ACC112 (cell line): Measurements from ENCODE around the gene NAB1.

Source experiments
- H2AFZ ChIP-seq: fragments of 200-600 bp; sonication (generic); one replicate; pipeline ENCODE4 v1.6.0; 2017; ENCODE audit warnings: antibody characterized with exemption, low read length; ENCODE audit not compliant: unreplicated experiment
- H3K27ac ChIP-seq: fragments of 200-600 bp; sonication (generic); 2 replicates; pipeline ENCODE4 v1.5.1; 2014; ENCODE audit warnings: low read depth, mild to moderate bottlenecking, antibody characterized with exemption, low read length, moderate library complexity
- H3K27me3 ChIP-seq: fragments of 200-600 bp; sonication (generic); 2 replicates; pipeline ENCODE4 v1.6.1; 2014; ENCODE audit warnings: mild to moderate bottlenecking, antibody characterized with exemption, low read length, moderate library complexity, mixed read lengths; ENCODE audit not compliant: insufficient read depth
- H3K36me3 ChIP-seq: fragments of 200-600 bp; sonication (generic); 2 replicates; pipeline ENCODE4 v1.6.1; 2016; ENCODE audit warnings: mild to moderate bottlenecking, antibody characterized with exemption, low read length, moderate library complexity, mixed read lengths; ENCODE audit not compliant: insufficient read depth
- H3K4me1 ChIP-seq: fragments of 200-600 bp; sonication (generic); one replicate; pipeline ENCODE4 v1.6.1; 2016; ENCODE audit warnings: low read length, mixed read lengths; ENCODE audit not compliant: insufficient read depth, unreplicated experiment, control insufficient read depth
- H3K4me3 ChIP-seq: fragments of 200-600 bp; sonication (generic); 2 replicates; pipeline ENCODE4 v1.5.1; 2014; ENCODE audit warnings: mild to moderate bottlenecking, low read depth, low read length
- H3K79me2 ChIP-seq: fragments of 200-600 bp; sonication (generic); one replicate; pipeline ENCODE4 v1.6.0; 2016; ENCODE audit warnings: low read length; ENCODE audit not compliant: control insufficient read depth, unreplicated experiment, insufficient read depth

The NAB1 gene

GRCh38 chr2:190722835-190723234, 74.0 kb downstream of the NAB1 start:
- Histone ChIP-seq H3K4me3 (no peak overlapping the region), H3K27ac (no peak overlapping the region), H3K27me3 (peaks cover 10% of the 10 kb centered on the region; the same call in 1 of the 2 replicates), H2AFZ (no peak overlapping the region), H3K79me2 (no peaks in the 10 kb centered on the region), H3K36me3 (no peaks in the 10 kb centered on the region), H3K4me1 (peaks cover 31% of the 10 kb centered on the region)

GRCh38 chr2:190723397-190724090, 74.7 kb downstream of the NAB1 start:
- H3K27ac ChIP-seq, result no peak overlapping the region
- H3K27me3 ChIP-seq, result peaks cover 10% of the 10 kb centered on the region; the same call in 1 of the 2 replicates
- no peaks in the 10 kb centered on the region for H3K36me3 ChIP-seq
- H3K4me3 ChIP-seq, result no peak overlapping the region
- no peak overlapping the region for H2AFZ ChIP-seq
- H3K79me2 ChIP-seq, result no peaks in the 10 kb centered on the region
- H3K4me1 ChIP-seq, result peaks cover 24% of the 10 kb centered on the region

GRCh38 chr2:190726255-190726654, 77.4 kb downstream of the NAB1 start:
- Histone ChIP-seq H3K27me3 (no peaks in the 10 kb centered on the region; the same call in 1 of the 2 replicates), H3K4me3 (no peak overlapping the region), H3K79me2 (no peaks in the 10 kb centered on the region), H3K4me1 (peaks cover 16% of the 10 kb centered on the region), H3K36me3 (no peaks in the 10 kb centered on the region), H3K27ac (no peak overlapping the region), H2AFZ (no peak overlapping the region)

GRCh38 chr2:190736355-190736754, 87.5 kb downstream of the NAB1 start:
- H3K36me3 ChIP-seq, result no peaks in the 10 kb centered on the region
- no peaks in the 10 kb centered on the region for H3K4me1 ChIP-seq
- H3K79me2 ChIP-seq, result no peaks in the 10 kb centered on the region
- no peak overlapping the region for H2AFZ ChIP-seq
- H3K27ac ChIP-seq, result no peak overlapping the region
- H3K27me3 ChIP-seq, result peaks cover 4% of the 10 kb centered on the region; the same call in 1 of the 2 replicates
- H3K4me3 ChIP-seq, result no peak overlapping the region

- Histone ChIP-seq H3K27me3 (peaks cover 10% of the 10 kb centered on the region; the same call in 1 of the 2 replicates), H3K4me3 (no peak overlapping the region), H3K79me2 (no peaks in the 10 kb centered on the region), H3K36me3 (no peaks in the 10 kb centered on the region), H3K27ac (no peak overlapping the region), H2AFZ (no peak overlapping the region), H3K4me1 (no peaks in the 10 kb centered on the region)
Measured at GRCh38 chr2:190740449-190740848, 91.6 kb downstream of the NAB1 start.
